Stimulated activated CD8-positive, alpha-beta memory T cell treated with anti-CD3 and anti-CD28 coated beads, Interleukin-4, amount 100 ng/mL, for 1 hour (primary cell): ENCODE measurements around the gene TLK2.
"Not testable (repeated sequence)": the region's sequence is repeated elsewhere in the genome, so short reads cannot be mapped to it uniquely, and the experiment has no call there.

Experiments
- DNase-seq, 2 donors: peaks; one replicate each; pipeline ENCODE4 v3.0.0-alpha.2; 2020; ENCODE audit warnings: low read depth in 2 of 2, low spot score in 1 of 2

Gene TLK2

GRCh38 chr17:62557532-62557931 lies 78.9 kb downstream of the TLK2 start:
- DNase-seq: not testable (repeated sequence)

GRCh38 chr17:62558941-62559340 lies 80.3 kb downstream of the TLK2 start:
- DNase-seq: not testable (repeated sequence)

GRCh38 chr17:62560971-62561370 lies 82.3 kb downstream of the TLK2 start:
- not testable (repeated sequence) for DNase-seq

- DNase-seq: no peak
These were observed 84.0 kb downstream of the TLK2 start for GRCh38 chr17:62562656-62563055.

- DNase-seq: no peak
These were observed 87.2 kb downstream of the TLK2 start for GRCh38 chr17:62565817-62566216.

GRCh38 chr17:62566996-62567578 lies 88.5 kb downstream of the TLK2 start:
- DNase-seq: no peak

GRCh38 chr17:62572488-62572887 lies 93.9 kb downstream of the TLK2 start:
- DNase-seq: no peak

- DNase-seq: no peak
These were observed 94.3 kb downstream of the TLK2 start for GRCh38 chr17:62572888-62573401.

- DNase-seq: no peak
These were observed 95.0 kb downstream of the TLK2 start for GRCh38 chr17:62573480-62574117.

- DNase-seq: no peak
These were observed 97.8 kb downstream of the TLK2 start for GRCh38 chr17:62576382-62576781.

- DNase-seq: no peak
These were observed 100.3 kb downstream of the TLK2 start for GRCh38 chr17:62578757-62579487.

- no peak for DNase-seq
These were observed 102.3 kb downstream of the TLK2 start for GRCh38 chr17:62580947-62581346.

- DNase-seq: no peak
These were observed 103.1 kb downstream of the TLK2 start for GRCh38 chr17:62581764-62582163.

GRCh38 chr17:62587554-62587953 lies 108.9 kb downstream of the TLK2 start:
- DNase-seq: no peak

GRCh38 chr17:62588109-62588508 lies 109.5 kb downstream of the TLK2 start:
- no peak for DNase-seq

- no peak for DNase-seq
These were observed 112.7 kb downstream of the TLK2 start for GRCh38 chr17:62591333-62591732.

GRCh38 chr17:62591822-62592221 lies 113.2 kb downstream of the TLK2 start:
- not testable (repeated sequence) for DNase-seq

- DNase-seq: no peak
These were observed 113.9 kb downstream of the TLK2 start for GRCh38 chr17:62592341-62593099.

- no peak for DNase-seq
These were observed 116.9 kb downstream of the TLK2 start for GRCh38 chr17:62595484-62595883.

GRCh38 chr17:62596662-62597061 lies 118.0 kb downstream of the TLK2 start:
- no peak for DNase-seq

GRCh38 chr17:62597150-62597549 lies 118.5 kb downstream of the TLK2 start:
- no peak for DNase-seq
